HepG2 (cell line): ENCODE data around the gene INPP5K. TPM values are rescaled to one million over a fixed set of nuclear protein-coding genes. Genes with fewer than 3 reads are reported as not detected.

Experiments
- ASH2L ChIP-seq: fragments of 300-600, 200-600 bp; sonication (generic); IDR thresholded peaks from 2 replicates; pipeline ENCODE4 v1.7.0; 2017; ENCODE audit warnings: low read depth, mild to moderate bottlenecking, moderate library complexity, mixed read lengths, low read length; ENCODE audit not compliant: insufficient read length
- GABPA ChIP-seq, 2 experiments: IDR thresholded peaks; 2 replicates each; pipeline ENCODE4 v1.6.1; 2011 to 2016; ENCODE audit warnings: low read depth in 2 of 2, low read length in 1 of 2, missing biosample characterization in 1 of 2, missing genetic modification characterization in 1 of 2
- HNF4A ChIP-seq: sonication (generic); formaldehyde crosslinking; IDR thresholded peaks from 2 replicates; pipeline ENCODE4 v1.4.0; 2020; ENCODE audit warnings: missing genetic modification reagents
- HNF4G ChIP-seq, 2 experiments: sonication (generic) in 1 of 2; formaldehyde crosslinking in 1 of 2; IDR thresholded peaks; 2 replicates each; pipeline versions ENCODE4 v1.4.0 to v1.6.1; 2011 to 2020; ENCODE audit warnings: borderline replicate concordance in 2 of 2, low read depth in 2 of 2, mild to moderate bottlenecking in 2 of 2, low read length in 1 of 2, missing genetic modification reagents in 1 of 2, moderate library complexity in 1 of 2
- JARID2 ChIP-seq: sonication (generic); formaldehyde crosslinking; IDR thresholded peaks from 2 replicates; pipeline ENCODE4 v1.8.1; 2023; ENCODE audit warnings: missing genetic modification reagents, inconsistent platforms; ENCODE audit not compliant: insufficient replicate concordance
- KLF16 ChIP-seq, 2 experiments: sonication (generic) in 1 of 2; formaldehyde crosslinking in 1 of 2; IDR thresholded peaks; 2 replicates each; pipeline versions ENCODE4 v1.6.1 to v1.8.0; 2016 to 2023; ENCODE audit warnings: missing genetic modification reagents in 2 of 2, missing compliant biosample characterization in 1 of 2
- MAFK ChIP-seq, 2 experiments: IDR thresholded peaks in 1 of 2; conservative IDR thresholded peaks in 1 of 2; 2 replicates each; pipeline ENCODE4 v1.6.1; 2011; ENCODE audit warnings: improper control_type of control experiment in 2 of 2, low read length in 2 of 2
- NRL ChIP-seq: sonication (generic); formaldehyde crosslinking; IDR thresholded peaks from 2 replicates; pipeline ENCODE4 v1.5.0; 2020; ENCODE audit warnings: missing genetic modification reagents, mild to moderate bottlenecking, moderate library complexity, borderline replicate concordance
- PRMT3 ChIP-seq: sonication (generic); formaldehyde crosslinking; IDR thresholded peaks from 2 replicates; pipeline ENCODE4 v1.8.1; 2022; ENCODE audit warnings: low read depth, mild to moderate bottlenecking, moderate library complexity, missing genetic modification reagents, borderline replicate concordance
- RAD21 ChIP-seq: fragments of 450-650 bp; formaldehyde crosslinking; IDR thresholded peaks from 2 replicates; pipeline ENCODE4 v1.5.0; 2020; ENCODE audit warnings: mild to moderate bottlenecking
- SAP130 ChIP-seq: IDR thresholded peaks from 2 replicates; pipeline ENCODE4 v1.6.1; 2016; ENCODE audit warnings: low read depth
- SOX5 ChIP-seq: IDR thresholded peaks from 2 replicates; pipeline ENCODE4 v1.6.1; 2016; ENCODE audit warnings: borderline replicate concordance
- ZBTB7A ChIP-seq: sonication (generic); formaldehyde crosslinking; IDR thresholded peaks from 2 replicates; pipeline ENCODE4 v1.8.0; 2022; ENCODE audit warnings: mild to moderate bottlenecking, missing genetic modification reagents
- ZIK1 ChIP-seq: sonication (generic); formaldehyde crosslinking; IDR thresholded peaks from 2 replicates; pipeline ENCODE4 v1.5.0; 2020; ENCODE audit warnings: mild to moderate bottlenecking, low read depth, missing genetic modification reagents, borderline replicate concordance
- ZNF296 ChIP-seq: sonication (generic); formaldehyde crosslinking; conservative IDR thresholded peaks from 2 replicates; pipeline ENCODE4 v1.5.0; 2020; ENCODE audit warnings: mild to moderate bottlenecking, missing genetic modification reagents
- ZNF567 ChIP-seq: sonication (generic); formaldehyde crosslinking; IDR thresholded peaks from 2 replicates; pipeline ENCODE4 v1.8.1; 2023; ENCODE audit warnings: mild to moderate bottlenecking, missing genetic modification reagents, borderline replicate concordance
- ZNF7 ChIP-seq: IDR thresholded peaks from 2 replicates; pipeline ENCODE4 v1.6.1; 2016; ENCODE audit warnings: missing biosample characterization, missing genetic modification reagents
- ZNF766 ChIP-seq: sonication (generic); formaldehyde crosslinking; IDR thresholded peaks from 2 replicates; pipeline ENCODE4 v1.5.0; 2020; ENCODE audit warnings: missing genetic modification reagents, borderline replicate concordance
- ZNF782 ChIP-seq: sonication (generic); formaldehyde crosslinking; IDR thresholded peaks from 2 replicates; pipeline ENCODE4 v1.4.0; 2020; ENCODE audit warnings: missing genetic modification reagents, mild to moderate bottlenecking, borderline replicate concordance
- polyA plus RNA-seq, 8 experiments: library from polyadenylated mRNA; depleted of rRNA in 3 of 8; stranded (reverse) in 7 of 8; unstranded in 1 of 8; fragments of >200 nt; fragmentation: Illumina TruSeq in 4 of 8; extraction: Trizol in 4 of 8; gene quantifications; 2 replicates each; pipeline versions ENCODE4 v1.2.1 to v1.2.3, GENCODE V29; 2011 to 2016; ENCODE audit warnings: low read depth in 4 of 8, missing spikeins in 1 of 8, mixed read lengths in 1 of 8; ENCODE audit not compliant: insufficient read depth in 1 of 8
- total RNA-seq, 5 experiments: library from RNA; depleted of rRNA; stranded (reverse); fragments of >200 nt; fragmentation: Illumina TruSeq; extraction: Trizol; gene quantifications; 2 replicates each; pipeline ENCODE4 v1.2.3, GENCODE V29; 2016; ENCODE audit warnings: low read depth in 1 of 5
- TF ChIP-seq, protein P1 (sequence below): sonication (generic); formaldehyde crosslinking; IDR thresholded peaks from 2 replicates; pipeline ENCODE4 v1.5.0; 2020; ENCODE audit warnings: mild to moderate bottlenecking, missing genetic modification reagents, moderate library complexity
- TF ChIP-seq, protein P2 (sequence below): sonication (generic); formaldehyde crosslinking; IDR thresholded peaks from 2 replicates; pipeline ENCODE4 v1.5.0; 2020; ENCODE audit warnings: mild to moderate bottlenecking, missing genetic modification reagents
- TF ChIP-seq, protein P3 (sequence below): sonication (generic); formaldehyde crosslinking; IDR thresholded peaks from 2 replicates; pipeline ENCODE4 v1.4.0; 2020; ENCODE audit warnings: mild to moderate bottlenecking, missing genetic modification reagents
- TF ChIP-seq, protein P4 (sequence below): sonication (generic); formaldehyde crosslinking; IDR thresholded peaks from 2 replicates; pipeline ENCODE4 v1.4.0; 2020; ENCODE audit warnings: missing genetic modification reagents, borderline replicate concordance

INPP5K gene
- total and polyA plus RNA-seq, 2 of the 13 experiments (the other 11 are each of a cell fraction or from before 2014, with no cell fraction given), result 4.8 to 9.6 TPM

DNA sequence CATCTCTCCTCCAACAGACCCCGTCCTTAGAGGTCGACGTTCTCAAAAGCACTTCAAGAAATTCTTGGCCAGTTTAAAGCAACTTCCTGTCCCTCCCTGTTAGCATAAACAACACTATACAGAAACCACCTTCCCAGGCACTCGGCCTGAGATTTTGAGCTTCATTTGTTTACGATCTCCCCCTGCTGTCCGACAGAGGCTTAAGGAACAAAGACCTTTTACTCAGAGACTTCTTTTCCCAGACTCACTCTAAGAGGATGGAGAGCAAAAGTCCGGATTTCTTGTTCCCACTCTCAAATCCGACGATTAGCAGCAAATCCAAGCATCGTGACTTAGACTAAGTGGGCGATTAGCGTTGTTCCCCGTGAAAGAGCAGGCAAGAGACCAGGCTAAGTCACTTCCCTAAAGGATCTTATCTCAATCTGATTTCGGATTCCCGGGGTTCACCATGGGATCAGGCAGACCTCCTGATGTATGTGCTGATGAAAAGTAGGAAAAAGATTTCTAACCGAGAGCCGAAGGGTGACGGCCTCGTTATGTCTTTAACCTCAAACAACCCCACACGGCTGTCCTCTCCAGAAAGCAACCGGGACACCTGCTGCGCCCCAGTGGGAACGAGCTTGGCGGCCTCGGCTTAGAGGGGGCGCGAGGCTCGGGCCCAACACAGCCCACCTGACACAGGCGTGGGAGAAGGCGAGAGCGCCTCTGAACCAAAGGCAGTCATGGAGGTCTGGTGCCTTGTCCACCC lies 598 bp downstream of the INPP5K start (continued):
- TF ChIP-seq, protein P1, sequence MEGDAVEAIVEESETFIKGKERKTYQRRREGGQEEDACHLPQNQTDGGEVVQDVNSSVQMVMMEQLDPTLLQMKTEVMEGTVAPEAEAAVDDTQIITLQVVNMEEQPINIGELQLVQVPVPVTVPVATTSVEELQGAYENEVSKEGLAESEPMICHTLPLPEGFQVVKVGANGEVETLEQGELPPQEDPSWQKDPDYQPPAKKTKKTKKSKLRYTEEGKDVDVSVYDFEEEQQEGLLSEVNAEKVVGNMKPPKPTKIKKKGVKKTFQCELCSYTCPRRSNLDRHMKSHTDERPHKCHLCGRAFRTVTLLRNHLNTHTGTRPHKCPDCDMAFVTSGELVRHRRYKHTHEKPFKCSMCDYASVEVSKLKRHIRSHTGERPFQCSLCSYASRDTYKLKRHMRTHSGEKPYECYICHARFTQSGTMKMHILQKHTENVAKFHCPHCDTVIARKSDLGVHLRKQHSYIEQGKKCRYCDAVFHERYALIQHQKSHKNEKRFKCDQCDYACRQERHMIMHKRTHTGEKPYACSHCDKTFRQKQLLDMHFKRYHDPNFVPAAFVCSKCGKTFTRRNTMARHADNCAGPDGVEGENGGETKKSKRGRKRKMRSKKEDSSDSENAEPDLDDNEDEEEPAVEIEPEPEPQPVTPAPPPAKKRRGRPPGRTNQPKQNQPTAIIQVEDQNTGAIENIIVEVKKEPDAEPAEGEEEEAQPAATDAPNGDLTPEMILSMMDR (CRISPR knock-in tag), result peak; percentile 86
- TF ChIP-seq ZIK1 (no peak), JARID2 (CRISPR knock-in tag) (no peak), NRL (no peak; the same call in 1 of the 2 replicates), ZNF7 (no peak), ZNF296 (no peak), ZNF567 (CRISPR knock-in tag) (peak; percentile 76; the same call in 1 of the 2 replicates), GABPA (IDR thresholded peaks at IDR 0.05; ENCODE audit: low read depth, low read length) (no peak), GABPA (CRISPR knock-in tag; IDR thresholded peaks at IDR 0.05; ENCODE audit: low read depth) (peak; percentile 62), SOX5 (CRISPR knock-in tag) (no peak), MAFK (conservative IDR thresholded peaks at IDR 0.05 in 1 of 2, IDR thresholded peaks at IDR 0.05 in 1 of 2; ENCODE audit: low read length in 2 of 2) (no peak), HNF4G (IDR thresholded peaks at IDR 0.05; ENCODE audit: borderline replicate concordance, low read depth, low read length) (no peak), HNF4G (CRISPR knock-in tag; IDR thresholded peaks at IDR 0.05; ENCODE audit: borderline replicate concordance, low read depth) (no peak; the same call in 1 of the 2 replicates), KLF16 (CRISPR knock-in tag; IDR thresholded peaks at IDR 0.05) (0 out of 4 replicates have a peak, but pooled peaks of 1 of the 2 experiments have one; percentile 11), PRMT3 (CRISPR knock-in tag) (no peak), ZNF766 (no peak), ZBTB7A (no peak), RAD21 (peak; percentile 77), ASH2L (peak; percentile 14), HNF4A (CRISPR knock-in tag) (0 out of 2 replicates have a peak, but pooled peaks have one; percentile 8), SAP130 (CRISPR knock-in tag) (peak; percentile 68), ZNF782 (peak; percentile 20; the same call in 1 of the 2 replicates)
- TF ChIP-seq, protein P2, sequence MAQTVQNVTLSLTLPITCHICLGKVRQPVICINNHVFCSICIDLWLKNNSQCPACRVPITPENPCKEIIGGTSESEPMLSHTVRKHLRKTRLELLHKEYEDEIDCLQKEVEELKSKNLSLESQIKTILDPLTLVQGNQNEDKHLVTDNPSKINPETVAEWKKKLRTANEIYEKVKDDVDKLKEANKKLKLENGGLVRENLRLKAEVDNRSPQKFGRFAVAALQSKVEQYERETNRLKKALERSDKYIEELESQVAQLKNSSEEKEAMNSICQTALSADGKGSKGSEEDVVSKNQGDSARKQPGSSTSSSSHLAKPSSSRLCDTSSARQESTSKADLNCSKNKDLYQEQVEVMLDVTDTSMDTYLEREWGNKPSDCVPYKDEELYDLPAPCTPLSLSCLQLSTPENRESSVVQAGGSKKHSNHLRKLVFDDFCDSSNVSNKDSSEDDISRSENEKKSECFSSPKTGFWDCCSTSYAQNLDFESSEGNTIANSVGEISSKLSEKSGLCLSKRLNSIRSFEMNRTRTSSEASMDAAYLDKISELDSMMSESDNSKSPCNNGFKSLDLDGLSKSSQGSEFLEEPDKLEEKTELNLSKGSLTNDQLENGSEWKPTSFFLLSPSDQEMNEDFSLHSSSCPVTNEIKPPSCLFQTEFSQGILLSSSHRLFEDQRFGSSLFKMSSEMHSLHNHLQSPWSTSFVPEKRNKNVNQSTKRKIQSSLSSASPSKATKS, result no peak
- TF ChIP-seq, protein P3, sequence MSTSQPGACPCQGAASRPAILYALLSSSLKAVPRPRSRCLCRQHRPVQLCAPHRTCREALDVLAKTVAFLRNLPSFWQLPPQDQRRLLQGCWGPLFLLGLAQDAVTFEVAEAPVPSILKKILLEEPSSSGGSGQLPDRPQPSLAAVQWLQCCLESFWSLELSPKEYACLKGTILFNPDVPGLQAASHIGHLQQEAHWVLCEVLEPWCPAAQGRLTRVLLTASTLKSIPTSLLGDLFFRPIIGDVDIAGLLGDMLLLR (CRISPR knock-in tag), result no peak
- TF ChIP-seq, protein P4, sequence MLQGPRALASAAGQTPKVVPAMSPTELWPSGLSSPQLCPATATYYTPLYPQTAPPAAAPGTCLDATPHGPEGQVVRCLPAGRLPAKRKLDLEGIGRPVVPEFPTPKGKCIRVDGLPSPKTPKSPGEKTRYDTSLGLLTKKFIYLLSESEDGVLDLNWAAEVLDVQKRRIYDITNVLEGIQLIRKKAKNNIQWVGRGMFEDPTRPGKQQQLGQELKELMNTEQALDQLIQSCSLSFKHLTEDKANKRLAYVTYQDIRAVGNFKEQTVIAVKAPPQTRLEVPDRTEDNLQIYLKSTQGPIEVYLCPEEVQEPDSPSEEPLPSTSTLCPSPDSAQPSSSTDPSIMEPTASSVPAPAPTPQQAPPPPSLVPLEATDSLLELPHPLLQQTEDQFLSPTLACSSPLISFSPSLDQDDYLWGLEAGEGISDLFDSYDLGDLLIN (CRISPR knock-in tag), result no peak
